ENCODE results near the gene ZFHX3. TPM values are rescaled to one million over a fixed set of nuclear protein-coding genes. Genes with fewer than 3 reads are reported as not detected.

Gene ZFHX3
- polyA plus RNA-seq, 1 donor (not counting 4 experiments of a cell fraction or from before 2014, with no cell fraction given) = 1.2 TPM

DNA sequence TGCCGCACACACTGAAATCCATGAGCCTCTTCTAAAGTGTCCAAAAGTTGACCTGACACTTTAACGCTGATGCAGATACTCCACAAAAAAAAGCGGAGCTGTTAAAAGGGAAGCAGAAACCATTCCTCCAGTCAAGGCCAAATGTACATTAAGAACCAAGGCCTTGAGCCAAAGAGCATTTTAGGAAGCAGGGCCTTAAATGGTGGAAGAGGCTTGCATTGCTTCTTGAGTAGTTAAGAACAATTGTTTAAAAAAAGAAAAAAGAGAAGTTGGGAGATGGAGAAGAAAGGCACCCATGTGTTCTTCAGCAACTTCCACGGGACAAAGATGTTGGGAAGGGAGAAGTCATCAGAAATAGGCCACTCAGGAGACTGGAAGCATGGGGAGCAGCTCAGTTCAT lies 6.3 kb downstream of the ZFHX3 start:
- Histone ChIP-seq H2AFZ (ENCODE audit: control insufficient read depth, low read length) (no peak overlapping the region), H3K27ac (ENCODE audit: control insufficient read depth, insufficient read depth, low read length) (no peak overlapping the region), H4K20me1 (ENCODE audit: control insufficient read depth, extremely low read depth, insufficient read depth, low read length) (no peaks in the 10 kb centered on the region), H3K9ac (ENCODE audit: control insufficient read depth, extremely low read depth, insufficient read depth, low read length) (no peak overlapping the region), H3K9me3 (ENCODE audit: control insufficient read depth, low read depth, low read length) (no peaks in the 10 kb centered on the region), H3K36me3 (ENCODE audit: control insufficient read depth in 2 of 2, extremely low read depth in 1 of 2, insufficient read depth in 2 of 2, low read length in 2 of 2) (no peaks in the 10 kb centered on the region), H3K27me3 (ENCODE audit: control insufficient read depth, extremely low read depth, insufficient read depth, low read length) (no peaks in the 10 kb centered on the region), H3K9me1 (ENCODE audit: control insufficient read depth, extremely low read depth, insufficient read depth, low read length) (no peaks in the 10 kb centered on the region), H3K4me2 (ENCODE audit: control insufficient read depth, extremely low read depth, insufficient read depth, low read depth, low read length) (no peak overlapping the region), H3K79me2 (ENCODE audit: control insufficient read depth, insufficient read depth, low read length) (peaks cover 21% of the 10 kb centered on the region), H3K4me1 (ENCODE audit: control insufficient read depth, extremely low read depth, insufficient read depth, low read length) (peaks cover 7% of the 10 kb centered on the region), H3K4me3 (ENCODE audit: control insufficient read depth in 2 of 3, extremely low read depth in 1 of 3, insufficient read depth in 2 of 3, low read depth in 1 of 3, low read length in 3 of 3) (no peak overlapping the region)
- DNase-seq (ENCODE audit: low read depth, low spot score) (no peak), FAIRE-seq (no peak)
- dilution Hi-C loops (cut with MboI; ENCODE audit: extremely low pct_ligation_motif_present, low sequenced_read_pairs) = no loop called here
- TF ChIP-seq, protein P1, sequence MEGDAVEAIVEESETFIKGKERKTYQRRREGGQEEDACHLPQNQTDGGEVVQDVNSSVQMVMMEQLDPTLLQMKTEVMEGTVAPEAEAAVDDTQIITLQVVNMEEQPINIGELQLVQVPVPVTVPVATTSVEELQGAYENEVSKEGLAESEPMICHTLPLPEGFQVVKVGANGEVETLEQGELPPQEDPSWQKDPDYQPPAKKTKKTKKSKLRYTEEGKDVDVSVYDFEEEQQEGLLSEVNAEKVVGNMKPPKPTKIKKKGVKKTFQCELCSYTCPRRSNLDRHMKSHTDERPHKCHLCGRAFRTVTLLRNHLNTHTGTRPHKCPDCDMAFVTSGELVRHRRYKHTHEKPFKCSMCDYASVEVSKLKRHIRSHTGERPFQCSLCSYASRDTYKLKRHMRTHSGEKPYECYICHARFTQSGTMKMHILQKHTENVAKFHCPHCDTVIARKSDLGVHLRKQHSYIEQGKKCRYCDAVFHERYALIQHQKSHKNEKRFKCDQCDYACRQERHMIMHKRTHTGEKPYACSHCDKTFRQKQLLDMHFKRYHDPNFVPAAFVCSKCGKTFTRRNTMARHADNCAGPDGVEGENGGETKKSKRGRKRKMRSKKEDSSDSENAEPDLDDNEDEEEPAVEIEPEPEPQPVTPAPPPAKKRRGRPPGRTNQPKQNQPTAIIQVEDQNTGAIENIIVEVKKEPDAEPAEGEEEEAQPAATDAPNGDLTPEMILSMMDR (optimal IDR thresholded peaks at IDR 0.05 in 1 of 3, IDR thresholded peaks at IDR 0.05 in 1 of 3, conservative IDR thresholded peaks at IDR 0.05 in 1 of 3; ENCODE audit: extremely low read depth in 1 of 3, insufficient read depth in 2 of 3, low read length in 3 of 3) = no peak
- TF ChIP-seq EZH2 (IDR thresholded peaks at IDR 0.05; ENCODE audit: low read length) = no peak

GRCh38 chr16:73040735-73041402 lies 7.1 kb downstream of the ZFHX3 start:
- H4K20me1 ChIP-seq (ENCODE audit: control insufficient read depth, extremely low read depth, insufficient read depth, low read length) = no peaks in the 10 kb centered on the region
- DNase-seq (ENCODE audit: low read depth, low spot score) (no peak), FAIRE-seq (no peak)
- no peak overlapping the region for H3K4me2 ChIP-seq (ENCODE audit: control insufficient read depth, extremely low read depth, insufficient read depth, low read depth, low read length)
- H3K9me1 ChIP-seq (ENCODE audit: control insufficient read depth, extremely low read depth, insufficient read depth, low read length) = no peaks in the 10 kb centered on the region
- no peak overlapping the region for H3K4me3 ChIP-seq (ENCODE audit: control insufficient read depth in 2 of 3, extremely low read depth in 1 of 3, insufficient read depth in 2 of 3, low read depth in 1 of 3, low read length in 3 of 3)
- H3K36me3 ChIP-seq (ENCODE audit: control insufficient read depth in 2 of 2, extremely low read depth in 1 of 2, insufficient read depth in 2 of 2, low read length in 2 of 2) = no peaks in the 10 kb centered on the region
- H3K9ac ChIP-seq (ENCODE audit: control insufficient read depth, extremely low read depth, insufficient read depth, low read length) = no peak overlapping the region
- no peak overlapping the region for H3K27ac ChIP-seq (ENCODE audit: control insufficient read depth, insufficient read depth, low read length)
- no peaks in the 10 kb centered on the region for H3K9me3 ChIP-seq (ENCODE audit: control insufficient read depth, low read depth, low read length)
- no peaks in the 10 kb centered on the region for H3K27me3 ChIP-seq (ENCODE audit: control insufficient read depth, extremely low read depth, insufficient read depth, low read length)
- no peak overlapping the region for H2AFZ ChIP-seq (ENCODE audit: control insufficient read depth, low read length)
- peaks cover 19% of the 10 kb centered on the region for H3K79me2 ChIP-seq (ENCODE audit: control insufficient read depth, insufficient read depth, low read length)
- no peak for TF ChIP-seq EZH2 (IDR thresholded peaks at IDR 0.05; ENCODE audit: low read length)
- TF ChIP-seq, protein P1 (optimal IDR thresholded peaks at IDR 0.05 in 1 of 3, IDR thresholded peaks at IDR 0.05 in 1 of 3, conservative IDR thresholded peaks at IDR 0.05 in 1 of 3; ENCODE audit: extremely low read depth in 1 of 3, insufficient read depth in 2 of 3, low read length in 3 of 3) = no peak
- dilution Hi-C loops (cut with MboI; ENCODE audit: extremely low pct_ligation_motif_present, low sequenced_read_pairs) = no loop called here
- H3K4me1 ChIP-seq (ENCODE audit: control insufficient read depth, extremely low read depth, insufficient read depth, low read length) = peaks cover 7% of the 10 kb centered on the region
